Thyroid gland (tissue), 4 donors: ENCODE measurements around the gene PRAMEF20.
"Not testable (repeated sequence)": the region's sequence is repeated elsewhere in the genome, so short reads cannot be mapped to it uniquely, and the experiment has no call there.

Experiments used
- CTCF ChIP-seq, 6 experiments: fragments of 200-600 bp in 3 of 6; fragments of 450-650 bp in 3 of 6; sonication (generic) in 3 of 6; IDR thresholded peaks; one replicate each; pipeline ENCODE4 v1.5.1; 2016 to 2019; ENCODE audit warnings: antibody characterized with exemption in 6 of 6, mild to moderate bottlenecking in 2 of 6, inconsistent platforms in 1 of 6, moderate library complexity in 1 of 6
- POLR2A ChIP-seq, 2 donors: fragments of 450-650 bp; IDR thresholded peaks; one replicate each; pipeline ENCODE4 v1.6.1; 2017; ENCODE audit warnings: antibody characterized with exemption in 2 of 2, mild to moderate bottlenecking in 2 of 2, moderate library complexity in 1 of 2

DNA sequence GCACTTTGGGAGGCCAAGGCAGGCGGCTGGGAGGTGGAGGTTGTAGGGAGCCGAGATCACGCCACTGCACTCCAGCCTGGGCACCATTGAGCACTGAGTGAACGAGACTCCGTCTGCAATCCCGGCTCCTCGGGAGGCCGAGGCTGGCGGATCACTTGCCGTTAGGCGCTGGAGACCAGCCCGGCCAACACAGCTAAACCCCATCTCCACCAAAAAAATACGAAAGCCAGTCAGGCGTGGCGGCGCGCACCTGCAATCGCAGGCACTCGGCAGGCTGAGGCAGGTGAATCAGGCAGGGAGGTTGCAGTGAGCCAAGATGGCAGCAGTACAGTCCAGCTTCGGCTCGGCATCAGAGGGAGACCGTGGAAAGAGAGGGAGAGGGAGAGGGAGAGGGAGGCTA, 14.9 kb upstream of the PRAMEF20 start:
- not testable (repeated sequence) for TF ChIP-seq POLR2A, CTCF (IDR thresholded peaks at IDR 0.05)
